Neural progenitor cell (in vitro differentiated cells): ENCODE data around the gene IQGAP2. TPM values are rescaled to one million over a fixed set of nuclear protein-coding genes. Genes with fewer than 3 reads are reported as not detected.

Experiments
- DNase-seq: peaks from one replicate; pipeline ENCODE4 v3.0.0-alpha.2; 2016; ENCODE audit warnings: low spot score
- H2AFZ ChIP-seq: fragments of 200-600 bp; sonication (generic); replicated peaks from 2 replicates; pipeline ENCODE4 v1.6.1; 2016; ENCODE audit warnings: antibody characterized with exemption
- H3F3A ChIP-seq: fragments of 200-600 bp; sonication (generic); 2 replicates; pipeline ENCODE4 v1.6.1; 2016; ENCODE audit warnings: antibody characterized with exemption, low read depth
- H3K27ac ChIP-seq: fragments of 200-600 bp; sonication (generic); 2 replicates; pipeline ENCODE4 v1.5.1; 2016; ENCODE audit warnings: mild to moderate bottlenecking
- H3K27me3 ChIP-seq: fragments of 200-600 bp; sonication (generic); 2 replicates; pipeline ENCODE4 v1.6.1; 2016; ENCODE audit warnings: mild to moderate bottlenecking, moderate library complexity
- H3K36me3 ChIP-seq: fragments of 200-600 bp; sonication (generic); 2 replicates; pipeline ENCODE4 v1.5.1; 2016
- H3K4me1 ChIP-seq: fragments of 200-600 bp; sonication (generic); 2 replicates; pipeline ENCODE4 v1.6.1; 2016; ENCODE audit warnings: mixed run types
- H3K4me2 ChIP-seq: fragments of 200-600 bp; sonication (generic); 2 replicates; pipeline ENCODE4 v1.6.1; 2016
- H3K4me3 ChIP-seq: fragments of 200-600 bp; sonication (generic); 2 replicates; pipeline ENCODE4 v1.5.1; 2016
- H3K79me2 ChIP-seq: fragments of 200-600 bp; sonication (generic); 2 replicates; pipeline ENCODE4 v1.6.1; 2016; ENCODE audit warnings: low read depth
- H3K9ac ChIP-seq: fragments of 200-600 bp; sonication (generic); 2 replicates; pipeline ENCODE4 v1.6.1; 2016
- H3K9me3 ChIP-seq: fragments of 200-600 bp; sonication (generic); 2 replicates; pipeline ENCODE4 v1.5.1; 2016; ENCODE audit warnings: low read depth
- H4K20me1 ChIP-seq: fragments of 200-600 bp; sonication (generic); 2 replicates; pipeline ENCODE4 v1.6.1; 2016; ENCODE audit warnings: low read depth
- H3K27ac Mint-ChIP-seq: 3 replicates; pipeline ENCODE4 v1.8.0; 2021; ENCODE audit warnings: mixed read lengths
- H3K27me3 Mint-ChIP-seq: 2 replicates; pipeline ENCODE4 v1.8.0; 2022; ENCODE audit warnings: low read depth, mild to moderate bottlenecking, inconsistent platforms, moderate library complexity, mixed read lengths; ENCODE audit not compliant: insufficient read depth
- H3K36me3 Mint-ChIP-seq: 3 replicates; pipeline ENCODE4 v1.8.0; 2021; ENCODE audit warnings: mixed read lengths
- H3K4me1 Mint-ChIP-seq: 3 replicates; pipeline ENCODE4 v1.8.0; 2021; ENCODE audit warnings: mixed read lengths
- H3K4me3 Mint-ChIP-seq: 3 replicates; pipeline ENCODE4 v1.8.0; 2021; ENCODE audit warnings: mild to moderate bottlenecking, moderate library complexity, mixed read lengths
- H3K9me3 Mint-ChIP-seq: 3 replicates; pipeline ENCODE4 v1.8.0; 2020; ENCODE audit warnings: mixed read lengths
- CTCF ChIP-seq: fragments of 200-600 bp; sonication (generic); IDR thresholded peaks from 2 replicates; pipeline ENCODE4 v1.5.1; 2017; ENCODE audit warnings: antibody characterized with exemption, mild to moderate bottlenecking
- EZH2 ChIP-seq: fragments of 200-600 bp; sonication (generic); IDR thresholded peaks from 2 replicates; pipeline ENCODE4 v1.6.1; 2017; ENCODE audit warnings: antibody characterized with exemption, mild to moderate bottlenecking, moderate library complexity
- EZH2phosphoT487 ChIP-seq: fragments of 200-600 bp; sonication (generic); IDR thresholded peaks from 2 replicates; pipeline ENCODE4 v1.6.1; 2017; ENCODE audit warnings: antibody characterized with exemption
- total RNA-seq: library from RNA; depleted of rRNA; stranded (reverse); fragments of >200 nt; gene quantifications from 2 replicates; pipeline ENCODE4 v1.2.3, GENCODE V29; 2015; ENCODE audit warnings: low replicate concordance

Gene IQGAP2
- total RNA-seq, 1 donor from 2014 or later, result 37.7 TPM

GRCh38 chr5:76560952-76561891 lies 158.1 kb downstream of the IQGAP2 start:
- Histone ChIP-seq H3K4me3 (no peak overlapping the region), H3K4me1 (no peaks in the 10 kb centered on the region), H3K4me2 (no peak overlapping the region), H3K9ac (no peak overlapping the region), H2AFZ (no peak overlapping the region), H3F3A (no peaks in the 10 kb centered on the region), H3K27ac (no peak overlapping the region), H3K9me3 (no peaks in the 10 kb centered on the region), H4K20me1 (no peaks in the 10 kb centered on the region), H3K36me3 (no peaks in the 10 kb centered on the region), H3K27me3 (no peaks in the 10 kb centered on the region), H3K79me2 (no peaks in the 10 kb centered on the region)
- Mint-ChIP-seq H3K4me1 (no peaks in the 10 kb centered on the region), H3K9me3 (no peaks in the 10 kb centered on the region), H3K27me3 (peaks cover 4% of the 10 kb centered on the region), H3K36me3 (peaks cover 2% of the 10 kb centered on the region), H3K4me3 (no peak overlapping the region), H3K27ac (no peak overlapping the region)
- no peak for TF ChIP-seq CTCF
- no peak for DNase-seq

- H3K4me1 Mint-ChIP-seq, result no peaks in the 10 kb centered on the region
- Histone ChIP-seq H3K27ac (no peak overlapping the region), H2AFZ (no peak overlapping the region), H3K79me2 (no peaks in the 10 kb centered on the region), H3K4me1 (no peaks in the 10 kb centered on the region), H4K20me1 (no peaks in the 10 kb centered on the region), H3K9me3 (no peaks in the 10 kb centered on the region), H3K4me2 (no peak overlapping the region), H3F3A (no peaks in the 10 kb centered on the region), H3K27me3 (no peaks in the 10 kb centered on the region), H3K9ac (no peak overlapping the region), H3K4me3 (no peak overlapping the region), H3K36me3 (no peaks in the 10 kb centered on the region)
- no peak for DNase-seq
- peaks cover 2% of the 10 kb centered on the region for H3K36me3 Mint-ChIP-seq
- H3K4me3 Mint-ChIP-seq, result no peak overlapping the region
- TF ChIP-seq EZH2phosphoT487 (no peak), EZH2 (no peak), CTCF (no peak)
- no peak overlapping the region for H3K27ac Mint-ChIP-seq
- no peaks in the 10 kb centered on the region for H3K9me3 Mint-ChIP-seq
- peaks cover 2% of the 10 kb centered on the region for H3K27me3 Mint-ChIP-seq
Observed at GRCh38 chr5:76561959-76562358, 158.9 kb downstream of the IQGAP2 start.

GRCh38 chr5:76565009-76565408 lies 161.9 kb downstream of the IQGAP2 start:
- no peaks in the 10 kb centered on the region for H3K27me3 ChIP-seq
- H3K79me2 ChIP-seq, result no peaks in the 10 kb centered on the region
- Mint-ChIP-seq H3K4me3 (no peak overlapping the region), H3K27me3 (peaks cover 2% of the 10 kb centered on the region), H3K9me3 (no peaks in the 10 kb centered on the region), H3K4me1 (no peaks in the 10 kb centered on the region), H3K36me3 (no peaks in the 10 kb centered on the region), H3K27ac (no peak overlapping the region)
- H3K4me3 ChIP-seq, result no peak overlapping the region
- no peak overlapping the region for H2AFZ ChIP-seq
- H3K4me2 ChIP-seq, result no peak overlapping the region
- H3K36me3 ChIP-seq, result no peaks in the 10 kb centered on the region
- no peaks in the 10 kb centered on the region for H3F3A ChIP-seq
- TF ChIP-seq EZH2 (no peak), CTCF (no peak), EZH2phosphoT487 (no peak)
- no peak for DNase-seq
- H3K9me3 ChIP-seq, result no peaks in the 10 kb centered on the region
- H3K9ac ChIP-seq, result no peak overlapping the region
- H3K4me1 ChIP-seq, result no peaks in the 10 kb centered on the region
- no peaks in the 10 kb centered on the region for H4K20me1 ChIP-seq
- H3K27ac ChIP-seq, result no peak overlapping the region
